ENCODE results near the gene CDKAL1. TPM values are rescaled to one million over a fixed set of nuclear protein-coding genes. Genes with fewer than 3 reads are reported as not detected.

CDKAL1 gene
- total and polyA plus RNA-seq, 8 donors, result 3.4 to 36.7 (median 10.4) TPM

- Histone ChIP-seq H3K27ac (no peak overlapping the region), H3K9me3 (no peaks in the 10 kb centered on the region), H3K36me3 (peaks cover 0 to 8% (median 0%) of the 10 kb centered on the region in 4 donors), H3K4me1 (peaks cover 0 to 5% (median 2%) of the 10 kb centered on the region in 4 donors), H3K27me3 (no peaks in the 10 kb centered on the region), H3K4me3 (no peak overlapping the region)
- no peak for DNase-seq
- 73 to 88% (median 79%) methylated on average over 1 of the region's 1 CpG for WGBS, 5 donors
- TF ChIP-seq POLR2A (IDR thresholded peaks at IDR 0.05), result no peak
- TF ChIP-seq, protein P1, sequence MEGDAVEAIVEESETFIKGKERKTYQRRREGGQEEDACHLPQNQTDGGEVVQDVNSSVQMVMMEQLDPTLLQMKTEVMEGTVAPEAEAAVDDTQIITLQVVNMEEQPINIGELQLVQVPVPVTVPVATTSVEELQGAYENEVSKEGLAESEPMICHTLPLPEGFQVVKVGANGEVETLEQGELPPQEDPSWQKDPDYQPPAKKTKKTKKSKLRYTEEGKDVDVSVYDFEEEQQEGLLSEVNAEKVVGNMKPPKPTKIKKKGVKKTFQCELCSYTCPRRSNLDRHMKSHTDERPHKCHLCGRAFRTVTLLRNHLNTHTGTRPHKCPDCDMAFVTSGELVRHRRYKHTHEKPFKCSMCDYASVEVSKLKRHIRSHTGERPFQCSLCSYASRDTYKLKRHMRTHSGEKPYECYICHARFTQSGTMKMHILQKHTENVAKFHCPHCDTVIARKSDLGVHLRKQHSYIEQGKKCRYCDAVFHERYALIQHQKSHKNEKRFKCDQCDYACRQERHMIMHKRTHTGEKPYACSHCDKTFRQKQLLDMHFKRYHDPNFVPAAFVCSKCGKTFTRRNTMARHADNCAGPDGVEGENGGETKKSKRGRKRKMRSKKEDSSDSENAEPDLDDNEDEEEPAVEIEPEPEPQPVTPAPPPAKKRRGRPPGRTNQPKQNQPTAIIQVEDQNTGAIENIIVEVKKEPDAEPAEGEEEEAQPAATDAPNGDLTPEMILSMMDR (IDR thresholded peaks at IDR 0.05), result no peak
- TF ChIP-seq POLR2AphosphoS5 (IDR thresholded peaks at IDR 0.05), result no peak
- no peak for TF ChIP-seq EP300 (IDR thresholded peaks at IDR 0.05)
- intact Hi-C loops (cut with DNase I; ENCODE audit: low total_unique reads), result no loop called here
Observed at GRCh38 chr6:20770773-20771172, 236.5 kb downstream of the CDKAL1 start.

GRCh38 chr6:20771409-20771808 lies 237.2 kb downstream of the CDKAL1 start:
- intact Hi-C loops (cut with DNase I; ENCODE audit: low total_unique reads), result no loop called here
- H3K27ac ChIP-seq, result no peak overlapping the region
- 75 to 95% (median 84%) methylated on average over 6 of the region's 6 CpGs for WGBS, 5 donors
- peaks cover 0 to 8% (median 0%) of the 10 kb centered on the region in 4 donors for H3K36me3 ChIP-seq
- no peak overlapping the region for H3K4me3 ChIP-seq
- H3K9me3 ChIP-seq, result no peaks in the 10 kb centered on the region
- H3K27me3 ChIP-seq, result no peaks in the 10 kb centered on the region
- H3K4me1 ChIP-seq, result peaks cover 0 to 5% (median 2%) of the 10 kb centered on the region in 4 donors
- DNase-seq, result no peak
- TF ChIP-seq, protein P1 (IDR thresholded peaks at IDR 0.05), result no peak
- TF ChIP-seq EP300 (IDR thresholded peaks at IDR 0.05) (no peak), POLR2AphosphoS5 (IDR thresholded peaks at IDR 0.05) (no peak), POLR2A (IDR thresholded peaks at IDR 0.05) (no peak)

DNA sequence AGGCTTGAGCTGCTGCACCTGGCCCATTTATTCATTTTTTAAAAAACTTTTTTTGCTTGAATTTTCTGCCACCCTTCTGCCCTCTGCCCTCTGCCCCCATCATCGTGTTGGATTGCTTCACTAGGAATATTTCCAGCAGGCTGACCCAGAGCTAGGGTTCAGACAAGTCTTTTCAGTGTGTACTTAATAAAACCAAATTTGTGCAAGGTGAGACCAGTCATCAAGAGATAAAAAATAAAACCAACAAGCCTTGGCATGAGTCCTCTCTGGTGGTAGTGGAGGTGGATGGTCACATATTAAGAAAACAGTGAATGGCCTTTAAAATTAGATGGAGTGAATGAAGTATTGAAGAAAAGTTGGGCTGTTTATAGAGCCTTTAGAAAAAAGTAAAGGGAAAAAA lies 239.6 kb downstream of the CDKAL1 start:
- Histone ChIP-seq H3K27me3 (no peaks in the 10 kb centered on the region), H3K4me3 (no peak overlapping the region), H3K36me3 (peaks cover 0 to 8% (median 0%) of the 10 kb centered on the region in 4 donors), H3K9me3 (no peaks in the 10 kb centered on the region), H3K4me1 (peaks cover 0 to 5% (median 0%) of the 10 kb centered on the region in 4 donors), H3K27ac (no peak overlapping the region)
- intact Hi-C loops (cut with DNase I; ENCODE audit: low total_unique reads), result no loop called here
- TF ChIP-seq EP300 (IDR thresholded peaks at IDR 0.05) (no peak), POLR2AphosphoS5 (IDR thresholded peaks at IDR 0.05) (no peak), POLR2A (IDR thresholded peaks at IDR 0.05) (no peak)
- TF ChIP-seq, protein P1 (IDR thresholded peaks at IDR 0.05), result no peak
- DNase-seq, result no peak
- 18 to 63% (median 39%) methylated on average over 1 of the region's 1 CpG for WGBS, 5 donors

DNA sequence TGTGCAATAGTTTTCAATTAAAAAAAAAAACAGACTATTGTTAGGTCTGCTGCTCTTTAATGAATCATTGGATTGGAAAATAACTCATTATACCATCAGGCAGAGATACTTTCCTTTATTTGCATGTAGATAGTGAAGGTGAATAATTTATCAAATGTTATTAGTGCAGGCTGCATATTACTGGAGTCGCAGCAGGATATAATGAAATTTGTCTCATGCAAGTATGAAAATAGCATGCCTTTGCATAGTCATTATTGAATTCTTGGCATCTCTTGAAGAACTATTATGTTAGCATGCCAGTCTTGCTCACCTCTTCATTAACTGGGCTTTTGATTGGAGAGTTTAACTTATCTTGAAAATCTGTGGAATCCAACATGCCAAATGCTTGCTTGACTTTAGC lies 241.7 kb downstream of the CDKAL1 start:
- whole genome bisulfite sequencing, 5 donors, result 82 to 97% (median 92%) methylated on average over 1 of the region's 1 CpG
- no peaks in the 10 kb centered on the region for H3K9me3 ChIP-seq
- H3K27me3 ChIP-seq, result no peaks in the 10 kb centered on the region
- no peak overlapping the region for H3K4me3 ChIP-seq
- peaks cover 0 to 5% (median 0%) of the 10 kb centered on the region in 4 donors for H3K4me1 ChIP-seq
- no peak for DNase-seq
- intact Hi-C loops (cut with DNase I; ENCODE audit: low total_unique reads), result no loop called here
- H3K27ac ChIP-seq, result no peak overlapping the region
- peaks cover 0 to 8% (median under 1%) of the 10 kb centered on the region in 4 donors for H3K36me3 ChIP-seq
- no peak for TF ChIP-seq POLR2A (IDR thresholded peaks at IDR 0.05)
- TF ChIP-seq POLR2AphosphoS5 (IDR thresholded peaks at IDR 0.05), result no peak
- no peak for TF ChIP-seq EP300 (IDR thresholded peaks at IDR 0.05)
- TF ChIP-seq, protein P1 (IDR thresholded peaks at IDR 0.05), result no peak
